ENCODE data around the gene ZNF74. TPM values are rescaled to one million over a fixed set of nuclear protein-coding genes. Genes with fewer than 3 reads are reported as not detected.

The ZNF74 gene
- total and polyA plus RNA-seq, 3 donors from 2014 or later, result 4.1 to 11.8 (median 6.5) TPM

- intact Hi-C loops (cut with DNase I; ENCODE audit: low total_unique reads), result no loop called here
- Histone ChIP-seq H3K4me3 (no peak overlapping the region), H3K9me3 (no peaks in the 10 kb centered on the region), H3K36me3 (ENCODE audit: low read depth, missing control alignments) (no peaks in the 10 kb centered on the region), H3K27ac (no peak overlapping the region), H3K27me3 (no peaks in the 10 kb centered on the region), H3K4me1 (peaks cover 7% of the 10 kb centered on the region)
- DNase-seq, result no peak
- 77 to 81% methylated on average over 2 to 3 of the region's 3 CpGs for WGBS, 2 donors
- TF ChIP-seq, protein P1, sequence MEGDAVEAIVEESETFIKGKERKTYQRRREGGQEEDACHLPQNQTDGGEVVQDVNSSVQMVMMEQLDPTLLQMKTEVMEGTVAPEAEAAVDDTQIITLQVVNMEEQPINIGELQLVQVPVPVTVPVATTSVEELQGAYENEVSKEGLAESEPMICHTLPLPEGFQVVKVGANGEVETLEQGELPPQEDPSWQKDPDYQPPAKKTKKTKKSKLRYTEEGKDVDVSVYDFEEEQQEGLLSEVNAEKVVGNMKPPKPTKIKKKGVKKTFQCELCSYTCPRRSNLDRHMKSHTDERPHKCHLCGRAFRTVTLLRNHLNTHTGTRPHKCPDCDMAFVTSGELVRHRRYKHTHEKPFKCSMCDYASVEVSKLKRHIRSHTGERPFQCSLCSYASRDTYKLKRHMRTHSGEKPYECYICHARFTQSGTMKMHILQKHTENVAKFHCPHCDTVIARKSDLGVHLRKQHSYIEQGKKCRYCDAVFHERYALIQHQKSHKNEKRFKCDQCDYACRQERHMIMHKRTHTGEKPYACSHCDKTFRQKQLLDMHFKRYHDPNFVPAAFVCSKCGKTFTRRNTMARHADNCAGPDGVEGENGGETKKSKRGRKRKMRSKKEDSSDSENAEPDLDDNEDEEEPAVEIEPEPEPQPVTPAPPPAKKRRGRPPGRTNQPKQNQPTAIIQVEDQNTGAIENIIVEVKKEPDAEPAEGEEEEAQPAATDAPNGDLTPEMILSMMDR (IDR thresholded peaks at IDR 0.05), result no peak
- TF ChIP-seq POLR2A (IDR thresholded peaks at IDR 0.05), result no peak
Observed at GRCh38 chr22:20432244-20432686, 38.3 kb downstream of the ZNF74 start.

DNA sequence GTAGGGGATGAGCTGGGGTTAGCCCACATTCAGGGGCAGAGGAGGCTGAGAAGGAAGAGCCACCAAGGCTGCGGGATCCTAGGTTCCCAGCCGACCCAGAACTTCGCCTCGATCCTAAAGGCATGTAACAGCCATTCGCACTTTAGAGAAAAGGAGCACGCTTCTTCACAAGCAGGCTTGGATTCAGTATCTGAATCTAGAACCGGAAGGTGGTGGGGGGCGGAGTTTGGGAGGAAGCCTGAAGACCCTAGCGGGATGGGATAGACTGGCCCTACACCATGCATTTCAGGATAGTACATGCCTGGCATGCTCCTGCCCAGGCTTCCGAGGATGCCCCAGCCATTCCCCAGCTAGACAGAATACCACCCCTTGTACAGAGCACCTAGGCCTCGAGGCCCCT lies 39.2 kb downstream of the ZNF74 start:
- Histone ChIP-seq H3K27me3 (no peaks in the 10 kb centered on the region), H3K27ac (no peak overlapping the region), H3K4me3 (no peak overlapping the region), H3K36me3 (ENCODE audit: low read depth, missing control alignments) (no peaks in the 10 kb centered on the region), H3K4me1 (peaks cover 7% of the 10 kb centered on the region), H3K9me3 (no peaks in the 10 kb centered on the region)
- intact Hi-C loops (cut with DNase I; ENCODE audit: low total_unique reads), result no loop called here
- TF ChIP-seq POLR2A (IDR thresholded peaks at IDR 0.05), result no peak
- TF ChIP-seq, protein P1 (IDR thresholded peaks at IDR 0.05), result no peak
- WGBS, 2 donors, result 96% methylated on average over 11 of the region's 11 CpGs
- no peak for DNase-seq

DNA sequence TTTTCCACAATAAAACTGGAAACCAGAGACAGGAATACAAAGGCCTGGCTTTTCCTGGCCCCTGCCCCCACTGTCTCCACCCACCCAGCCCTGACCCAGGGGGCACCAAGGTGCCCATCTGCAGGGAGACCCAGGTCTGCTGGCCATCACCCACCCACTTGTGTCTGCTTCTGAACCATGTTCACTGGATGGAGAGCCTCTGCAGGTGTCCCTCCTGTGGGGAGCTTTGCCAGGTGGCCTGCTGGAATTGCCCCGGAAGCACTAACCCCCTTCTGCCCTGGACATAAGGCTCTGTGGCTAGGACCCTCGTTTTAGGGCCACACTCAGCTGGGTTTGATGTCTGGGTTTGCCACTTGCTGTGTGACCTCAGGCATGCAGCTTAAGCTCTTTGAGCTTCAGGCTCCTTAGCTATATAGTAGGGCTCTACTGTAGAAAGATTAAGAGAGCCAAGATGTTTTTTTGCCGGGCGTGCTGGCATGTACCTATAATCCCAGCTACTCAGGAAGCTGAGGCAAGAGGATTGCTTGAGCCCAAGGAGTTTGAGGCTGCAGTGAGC lies 39.8 kb downstream of the ZNF74 start:
- WGBS, 2 donors, result 72 to 80% methylated on average over 1 to 4 of the region's 4 CpGs
- H3K27me3 ChIP-seq, result no peaks in the 10 kb centered on the region
- H3K4me3 ChIP-seq, result no peak overlapping the region
- H3K4me1 ChIP-seq, result peaks cover 7% of the 10 kb centered on the region
- no peaks in the 10 kb centered on the region for H3K36me3 ChIP-seq (ENCODE audit: low read depth, missing control alignments)
- no peaks in the 10 kb centered on the region for H3K9me3 ChIP-seq
- intact Hi-C loops (cut with DNase I; ENCODE audit: low total_unique reads), result no loop called here
- no peak overlapping the region for H3K27ac ChIP-seq
- TF ChIP-seq, protein P1 (IDR thresholded peaks at IDR 0.05), result no peak
- TF ChIP-seq POLR2A (IDR thresholded peaks at IDR 0.05), result no peak
- no peak for DNase-seq

- DNase-seq, result no peak
- H3K9me3 ChIP-seq, result no peaks in the 10 kb centered on the region
- no peak overlapping the region for H3K4me3 ChIP-seq
- 89 to 93% methylated on average over 8 to 12 of the region's 12 CpGs for WGBS, 2 donors
- H3K27ac ChIP-seq, result no peak overlapping the region
- H3K4me1 ChIP-seq, result peaks cover 11% of the 10 kb centered on the region
- intact Hi-C loops (cut with DNase I; ENCODE audit: low total_unique reads), result no loop called here
- no peaks in the 10 kb centered on the region for H3K36me3 ChIP-seq (ENCODE audit: low read depth, missing control alignments)
- no peak for TF ChIP-seq POLR2A (IDR thresholded peaks at IDR 0.05)
- TF ChIP-seq, protein P1 (IDR thresholded peaks at IDR 0.05), result no peak
- no peaks in the 10 kb centered on the region for H3K27me3 ChIP-seq
Observed at GRCh38 chr22:20434264-20434751, 40.4 kb downstream of the ZNF74 start.

DNA sequence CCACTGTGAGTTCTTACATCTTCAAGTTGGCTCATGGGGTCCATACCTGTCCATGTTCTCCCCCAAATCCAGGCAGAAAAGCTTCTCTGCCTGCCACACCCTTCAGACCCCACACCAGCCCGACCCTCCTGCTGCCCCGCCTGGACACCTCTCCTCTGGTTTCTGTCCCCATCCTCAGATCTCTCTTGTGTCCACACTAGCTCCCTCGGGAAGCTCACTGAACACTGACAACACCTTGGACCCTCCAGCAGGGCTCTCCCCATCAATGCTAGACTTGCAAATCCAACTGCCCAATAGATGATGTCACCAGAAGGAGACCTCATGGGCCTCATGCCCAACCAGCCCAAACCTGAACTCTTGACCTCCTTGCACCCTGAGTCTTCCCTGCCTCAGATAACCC lies 40.8 kb downstream of the ZNF74 start:
- peaks cover 11% of the 10 kb centered on the region for H3K4me1 ChIP-seq
- intact Hi-C loops (cut with DNase I; ENCODE audit: low total_unique reads), result no loop called here
- H3K9me3 ChIP-seq, result no peaks in the 10 kb centered on the region
- H3K27ac ChIP-seq, result no peak overlapping the region
- H3K27me3 ChIP-seq, result no peaks in the 10 kb centered on the region
- H3K36me3 ChIP-seq (ENCODE audit: low read depth, missing control alignments), result no peaks in the 10 kb centered on the region
- 99 to 100% methylated on average over 3 of the region's 3 CpGs for WGBS, 2 donors
- no peak for TF ChIP-seq POLR2A (IDR thresholded peaks at IDR 0.05)
- TF ChIP-seq, protein P1 (IDR thresholded peaks at IDR 0.05), result no peak
- no peak overlapping the region for H3K4me3 ChIP-seq
- no peak for DNase-seq
